Activated T-helper 2 cell treated with anti-CD3 and anti-CD28 coated beads, Interferon-gamma antibody, Interleukin-2, Interleukin-4, amounts not matched to agents 10 μg/mL and 5 μg/mL and 100 μg/mL, durations not matched to agents 14 hours and 24 hours and 36 hours (primary cell): ENCODE data around the gene SVBP. TPM values are rescaled to one million over a fixed set of nuclear protein-coding genes. Genes with fewer than 3 reads are reported as not detected.

Experiments
- DNase-seq: peaks from one replicate; pipeline ENCODE4 v3.0.0; 2021; ENCODE audit warnings: low spot score
- H3K27ac Mint-ChIP-seq: one replicate; pipeline ENCODE4 v1.8.0; 2021; ENCODE audit warnings: mixed read lengths
- H3K27me3 Mint-ChIP-seq: one replicate; pipeline ENCODE4 v1.8.0; 2021; ENCODE audit warnings: low read depth, mixed read lengths
- H3K36me3 Mint-ChIP-seq: one replicate; pipeline ENCODE4 v1.8.0; 2021; ENCODE audit warnings: low read depth, mixed read lengths
- H3K4me1 Mint-ChIP-seq: one replicate; pipeline ENCODE4 v1.8.0; 2021; ENCODE audit warnings: low read depth, mixed read lengths
- H3K4me3 Mint-ChIP-seq: one replicate; pipeline ENCODE4 v1.8.0; 2021; ENCODE audit warnings: low read depth, mild to moderate bottlenecking, moderate library complexity, mixed read lengths
- H3K9me3 Mint-ChIP-seq: one replicate; pipeline ENCODE4 v1.8.0; 2021; ENCODE audit warnings: mixed read lengths
- intact Hi-C: fragments of 100-400 bp; cut with micrococcal nuclease; formaldehyde crosslinking; loops from one replicate; pipeline ENCODE4 v1.15.1; 2023
- total RNA-seq: library from RNA; stranded (reverse); gene quantifications from 2 replicates; pipeline ENCODE4 v1.2.3, GENCODE V29; 2022

The SVBP gene
- total RNA-seq, 1 donor from 2014 or later, result 11.4 TPM

- no peak overlapping the region for H3K4me3 Mint-ChIP-seq
- no peaks in the 10 kb centered on the region for H3K27me3 Mint-ChIP-seq
- no peak for DNase-seq
- no peak overlapping the region for H3K27ac Mint-ChIP-seq
- no peaks in the 10 kb centered on the region for H3K9me3 Mint-ChIP-seq
- peaks cover 28% of the 10 kb centered on the region for H3K36me3 Mint-ChIP-seq
- intact Hi-C loops, result no loop called here
- H3K4me1 Mint-ChIP-seq, result peaks cover 25% of the 10 kb centered on the region
These were observed 32.7 kb downstream of the SVBP start for GRCh38 chr1:42784547-42784945.

- H3K36me3 Mint-ChIP-seq, result peaks cover 37% of the 10 kb centered on the region
- no peaks in the 10 kb centered on the region for H3K27me3 Mint-ChIP-seq
- no peak overlapping the region for H3K4me3 Mint-ChIP-seq
- H3K27ac Mint-ChIP-seq, result no peak overlapping the region
- intact Hi-C loops, result no loop called here
- peaks cover 36% of the 10 kb centered on the region for H3K4me1 Mint-ChIP-seq
- H3K9me3 Mint-ChIP-seq, result no peaks in the 10 kb centered on the region
- DNase-seq, result no peak
These were observed 34.1 kb downstream of the SVBP start for GRCh38 chr1:42783092-42783491.

GRCh38 chr1:42780176-42780575 is 37.0 kb downstream of the SVBP start:
- no peak overlapping the region for H3K27ac Mint-ChIP-seq
- intact Hi-C loops, result loop anchor here (2.0 kb wide), 1 partner anchor 293 kb away; no protein-coding TSS in a partner anchor
- DNase-seq, result no peak
- peaks cover 29% of the 10 kb centered on the region for H3K4me1 Mint-ChIP-seq
- H3K36me3 Mint-ChIP-seq, result peaks cover 60% of the 10 kb centered on the region
- no peaks in the 10 kb centered on the region for H3K27me3 Mint-ChIP-seq
- no peak overlapping the region for H3K4me3 Mint-ChIP-seq
- no peaks in the 10 kb centered on the region for H3K9me3 Mint-ChIP-seq

- peaks cover 65% of the 10 kb centered on the region for H3K36me3 Mint-ChIP-seq
- peaks cover 33% of the 10 kb centered on the region for H3K4me1 Mint-ChIP-seq
- H3K27me3 Mint-ChIP-seq, result no peaks in the 10 kb centered on the region
- intact Hi-C loops, result loop anchor here (2.0 kb wide), 3 partner anchors 67 to 293 kb away; partner anchors contain the start of gene ZNF691
- H3K4me3 Mint-ChIP-seq, result no peak overlapping the region
- no peak for DNase-seq
- no peaks in the 10 kb centered on the region for H3K9me3 Mint-ChIP-seq
- peak overlapping the region; percentile 17 for H3K27ac Mint-ChIP-seq
These were observed 37.5 kb downstream of the SVBP start for GRCh38 chr1:42779725-42780124.

- H3K27ac Mint-ChIP-seq, result no peak overlapping the region
- no peak for DNase-seq
- no peaks in the 10 kb centered on the region for H3K9me3 Mint-ChIP-seq
- H3K4me3 Mint-ChIP-seq, result no peak overlapping the region
- H3K36me3 Mint-ChIP-seq, result peaks cover 74% of the 10 kb centered on the region
- H3K27me3 Mint-ChIP-seq, result no peaks in the 10 kb centered on the region
- intact Hi-C loops, result loop anchor here (2.0 kb wide), 2 partner anchors 69 to 145 kb away; partner anchors contain the start of gene ZNF691
- peaks cover 42% of the 10 kb centered on the region for H3K4me1 Mint-ChIP-seq
These were observed 39.3 kb downstream of the SVBP start for GRCh38 chr1:42777852-42778251.

- H3K4me3 Mint-ChIP-seq, result no peak overlapping the region
These were observed 40.7 kb downstream of the SVBP start for GRCh38 chr1:42776502-42776901.

GRCh38 chr1:42774928-42775526 is 42.2 kb downstream of the SVBP start:
- H3K36me3 Mint-ChIP-seq, result peaks cover 76% of the 10 kb centered on the region
- no peaks in the 10 kb centered on the region for H3K9me3 Mint-ChIP-seq
- no peak overlapping the region for H3K27ac Mint-ChIP-seq

More at GRCh38 chr1:42776502-42776901, 40.7 kb downstream of the SVBP start:
- intact Hi-C loops, result no loop called here
- no peaks in the 10 kb centered on the region for H3K27me3 Mint-ChIP-seq
- peaks cover 47% of the 10 kb centered on the region for H3K4me1 Mint-ChIP-seq
- H3K9me3 Mint-ChIP-seq, result no peaks in the 10 kb centered on the region
- H3K27ac Mint-ChIP-seq, result no peak overlapping the region
- DNase-seq, result no peak
- H3K36me3 Mint-ChIP-seq, result peaks cover 76% of the 10 kb centered on the region

GRCh38 chr1:42773420-42773819 is 43.8 kb downstream of the SVBP start:
- no peaks in the 10 kb centered on the region for H3K27me3 Mint-ChIP-seq
- no peak overlapping the region for H3K4me3 Mint-ChIP-seq
- H3K4me1 Mint-ChIP-seq, result peaks cover 36% of the 10 kb centered on the region
- H3K27ac Mint-ChIP-seq, result peak overlapping the region; percentile 33
- DNase-seq, result no peak
- H3K36me3 Mint-ChIP-seq, result peaks cover 74% of the 10 kb centered on the region
- intact Hi-C loops, result no loop called here
- no peaks in the 10 kb centered on the region for H3K9me3 Mint-ChIP-seq

More at GRCh38 chr1:42774928-42775526, 42.2 kb downstream of the SVBP start:
- Mint-ChIP-seq H3K27me3 (no peaks in the 10 kb centered on the region), H3K4me1 (peaks cover 41% of the 10 kb centered on the region), H3K4me3 (no peak overlapping the region)
- no peak for DNase-seq
- intact Hi-C loops, result no loop called here

GRCh38 chr1:42769811-42770210 is 47.4 kb downstream of the SVBP start:
- H3K4me1 Mint-ChIP-seq, result peaks cover 31% of the 10 kb centered on the region
- H3K36me3 Mint-ChIP-seq, result peaks cover 40% of the 10 kb centered on the region
- intact Hi-C loops, result loop anchor here (5.0 to 10.0 kb wide), 3 partner anchors 77 to 435 kb away; partner anchors contain the start of genes FOXJ3, PPCS, ZMYND12 and ZNF691
- peak overlapping the region; percentile 13 for H3K4me3 Mint-ChIP-seq
- no peaks in the 10 kb centered on the region for H3K9me3 Mint-ChIP-seq
- DNase-seq, result no peak
- no peak overlapping the region for H3K27ac Mint-ChIP-seq
- H3K27me3 Mint-ChIP-seq, result no peaks in the 10 kb centered on the region

- no peaks in the 10 kb centered on the region for H3K9me3 Mint-ChIP-seq
- H3K27ac Mint-ChIP-seq, result no peak overlapping the region
- no peaks in the 10 kb centered on the region for H3K27me3 Mint-ChIP-seq
- H3K4me3 Mint-ChIP-seq, result no peak overlapping the region
- H3K4me1 Mint-ChIP-seq, result peaks cover 24% of the 10 kb centered on the region
- H3K36me3 Mint-ChIP-seq, result peaks cover 29% of the 10 kb centered on the region
- no peak for DNase-seq
- intact Hi-C loops, result loop anchor here (5.0 to 10.0 kb wide), 3 partner anchors 79 to 433 kb away; partner anchors contain the start of genes FOXJ3, PPCS, ZMYND12 and ZNF691
These were observed 49.0 kb downstream of the SVBP start for GRCh38 chr1:42768172-42768571.

- Mint-ChIP-seq H3K36me3 (peaks cover 27% of the 10 kb centered on the region), H3K4me1 (peaks cover 20% of the 10 kb centered on the region), H3K4me3 (no peak overlapping the region), H3K9me3 (no peaks in the 10 kb centered on the region), H3K27ac (peak overlapping the region; percentile 88), H3K27me3 (no peaks in the 10 kb centered on the region)
- intact Hi-C loops, result loop anchor here (1.0 to 10.0 kb wide), 7 partner anchors 49 to 433 kb away; partner anchors contain the start of genes ERMAP, FOXJ3, PPCS and PPIH
- no peak for DNase-seq
These were observed 49.6 kb downstream of the SVBP start for GRCh38 chr1:42767510-42768000.

- Mint-ChIP-seq H3K4me1 (peaks cover 17% of the 10 kb centered on the region), H3K4me3 (no peak within 1 kb of the TSS), H3K27ac (peak within 1 kb of the TSS; percentile 88), H3K27me3 (no peaks in the 10 kb centered on the region), H3K9me3 (no peaks in the 10 kb centered on the region), H3K36me3 (peaks cover 29% of the 10 kb centered on the region)
- intact Hi-C loops, result loop anchor here (1.0 to 10.0 kb wide), 7 partner anchors 50 to 432 kb away; partner anchors contain the start of genes ERMAP, FOXJ3, PPCS and PPIH
- DNase-seq, result peak; percentile 100
These were observed 50.3 kb downstream of the SVBP start, which contains the start of the genes C1orf50 and P3H1 for GRCh38 chr1:42766741-42767509. TSS of gene C1orf50 (plus strand) at chr1:42767249. CDS start at chr1:42767312, 63 bp downstream. TSS of gene P3H1 (minus strand) at chr1:42767028. CDS start at chr1:42766971, 57 bp downstream.
